Memory B cell (primary cell): ENCODE measurements around the gene MRPL40.
A peak's percentile ranks its signal among the peaks of the same experiment; 100 is the strongest.

Source experiments
- ATAC-seq: fragments of 150-1000 bp; cut with Tn5 transposase; 2 replicates; pipeline ENCODE4 v1.10.0; 2021; ENCODE audit warnings: low read depth, mild to moderate bottlenecking, moderate library complexity
- DNase-seq, 2 donors: peaks; one replicate each; pipeline ENCODE4 v3.0.0; 2022; ENCODE audit warnings: low spot score in 2 of 2
- H3K27ac Mint-ChIP-seq: one replicate; pipeline ENCODE4 v1.8.0; 2022; ENCODE audit warnings: mild to moderate bottlenecking, moderate library complexity, mixed read lengths
- H3K27me3 Mint-ChIP-seq: one replicate; pipeline ENCODE4 v1.8.0; 2022; ENCODE audit warnings: mixed read lengths
- H3K36me3 Mint-ChIP-seq: one replicate; pipeline ENCODE4 v1.8.0; 2022; ENCODE audit warnings: mild to moderate bottlenecking, mixed read lengths
- H3K4me1 Mint-ChIP-seq: one replicate; pipeline ENCODE4 v1.8.0; 2022; ENCODE audit warnings: mixed read lengths
- H3K4me3 Mint-ChIP-seq: one replicate; pipeline ENCODE4 v1.8.0; 2022; ENCODE audit warnings: mild to moderate bottlenecking, moderate library complexity, mixed read lengths
- H3K9me3 Mint-ChIP-seq: one replicate; pipeline ENCODE4 v1.8.0; 2022; ENCODE audit warnings: mixed read lengths

Gene MRPL40

GRCh38 chr22:19454156-19454555, 21.8 kb downstream of the MRPL40 start:
- Mint-ChIP-seq H3K9me3 (no peaks in the 10 kb centered on the region), H3K27me3 (no peaks in the 10 kb centered on the region), H3K36me3 (peaks cover 32% of the 10 kb centered on the region), H3K4me1 (no peaks in the 10 kb centered on the region), H3K27ac (no peak overlapping the region), H3K4me3 (no peak overlapping the region)
- ATAC-seq: no peak
- no peak for DNase-seq

- DNase-seq (no peak), ATAC-seq (no peak)
- Mint-ChIP-seq H3K4me3 (no peak overlapping the region), H3K27me3 (no peaks in the 10 kb centered on the region), H3K4me1 (no peaks in the 10 kb centered on the region), H3K36me3 (peaks cover 32% of the 10 kb centered on the region), H3K9me3 (no peaks in the 10 kb centered on the region), H3K27ac (no peak overlapping the region)
These were observed 22.7 kb downstream of the MRPL40 start for GRCh38 chr22:19455033-19455432.

- Mint-ChIP-seq H3K4me3 (no peak overlapping the region), H3K9me3 (no peaks in the 10 kb centered on the region), H3K4me1 (no peaks in the 10 kb centered on the region), H3K27me3 (no peaks in the 10 kb centered on the region), H3K27ac (no peak overlapping the region), H3K36me3 (peaks cover 34% of the 10 kb centered on the region)
- DNase-seq (no peak), ATAC-seq (no peak)
These were observed 23.4 kb downstream of the MRPL40 start for GRCh38 chr22:19455585-19456370.

GRCh38 chr22:19456541-19456940, 24.2 kb downstream of the MRPL40 start:
- Mint-ChIP-seq H3K27me3 (no peaks in the 10 kb centered on the region), H3K27ac (no peak overlapping the region), H3K4me1 (no peaks in the 10 kb centered on the region), H3K4me3 (no peak overlapping the region), H3K9me3 (no peaks in the 10 kb centered on the region), H3K36me3 (peaks cover 34% of the 10 kb centered on the region)
- ATAC-seq (no peak), DNase-seq (no peak)

GRCh38 chr22:19457828-19458428, 25.6 kb downstream of the MRPL40 start:
- Mint-ChIP-seq H3K36me3 (peaks cover 33% of the 10 kb centered on the region), H3K4me3 (no peak overlapping the region), H3K27ac (no peak overlapping the region), H3K27me3 (no peaks in the 10 kb centered on the region), H3K4me1 (no peaks in the 10 kb centered on the region), H3K9me3 (no peaks in the 10 kb centered on the region)
- ATAC-seq (no peak), DNase-seq (no peak)

GRCh38 chr22:19460036-19460435, 27.7 kb downstream of the MRPL40 start:
- H3K27me3 Mint-ChIP-seq: no peaks in the 10 kb centered on the region
- H3K4me3 Mint-ChIP-seq: no peak overlapping the region

GRCh38 chr22:19461506-19461905, 29.2 kb downstream of the MRPL40 start:
- Mint-ChIP-seq H3K27ac (no peak overlapping the region), H3K4me1 (no peaks in the 10 kb centered on the region), H3K36me3 (peaks cover 20% of the 10 kb centered on the region)

More at GRCh38 chr22:19460036-19460435, 27.7 kb downstream of the MRPL40 start:
- Mint-ChIP-seq H3K36me3 (peaks cover 20% of the 10 kb centered on the region), H3K27ac (no peak overlapping the region), H3K9me3 (no peaks in the 10 kb centered on the region), H3K4me1 (no peaks in the 10 kb centered on the region)
- ATAC-seq (no peak), DNase-seq (no peak)

GRCh38 chr22:19463008-19463407, 30.7 kb downstream of the MRPL40 start:
- Mint-ChIP-seq H3K36me3 (peaks cover 15% of the 10 kb centered on the region), H3K27ac (no peak overlapping the region)

More at GRCh38 chr22:19461506-19461905, 29.2 kb downstream of the MRPL40 start:
- Mint-ChIP-seq H3K27me3 (no peaks in the 10 kb centered on the region), H3K9me3 (no peaks in the 10 kb centered on the region), H3K4me3 (no peak overlapping the region)
- DNase-seq (no peak), ATAC-seq (no peak)

GRCh38 chr22:19463491-19464469, 31.4 kb downstream of the MRPL40 start:
- no peaks in the 10 kb centered on the region for H3K27me3 Mint-ChIP-seq
- ATAC-seq (no peak), DNase-seq (no peak)
- no peaks in the 10 kb centered on the region for H3K9me3 Mint-ChIP-seq
- H3K36me3 Mint-ChIP-seq: peaks cover 21% of the 10 kb centered on the region
- H3K4me1 Mint-ChIP-seq: no peaks in the 10 kb centered on the region
- H3K4me3 Mint-ChIP-seq: no peak overlapping the region
- H3K27ac Mint-ChIP-seq: no peak overlapping the region

More at GRCh38 chr22:19463008-19463407, 30.7 kb downstream of the MRPL40 start:
- no peak overlapping the region for H3K4me3 Mint-ChIP-seq
- ATAC-seq: no peak
- no peaks in the 10 kb centered on the region for H3K27me3 Mint-ChIP-seq
- H3K4me1 Mint-ChIP-seq: no peaks in the 10 kb centered on the region
- no peak for DNase-seq
- no peaks in the 10 kb centered on the region for H3K9me3 Mint-ChIP-seq

GRCh38 chr22:19464546-19464945, 32.2 kb downstream of the MRPL40 start:
- H3K9me3 Mint-ChIP-seq: no peaks in the 10 kb centered on the region
- DNase-seq (no peak), ATAC-seq (no peak)
- H3K36me3 Mint-ChIP-seq: peaks cover 26% of the 10 kb centered on the region
- no peaks in the 10 kb centered on the region for H3K27me3 Mint-ChIP-seq
- no peak overlapping the region for H3K4me3 Mint-ChIP-seq
- H3K27ac Mint-ChIP-seq: no peak overlapping the region
- H3K4me1 Mint-ChIP-seq: no peaks in the 10 kb centered on the region

- DNase-seq (no peak), ATAC-seq (no peak)
- Mint-ChIP-seq H3K9me3 (no peaks in the 10 kb centered on the region), H3K27ac (peak overlapping the region; percentile 45), H3K4me3 (no peak overlapping the region), H3K4me1 (peaks cover 2% of the 10 kb centered on the region), H3K36me3 (peaks cover 29% of the 10 kb centered on the region), H3K27me3 (no peaks in the 10 kb centered on the region)
These were observed 32.6 kb downstream of the MRPL40 start for GRCh38 chr22:19464975-19465374.

- no peak for ATAC-seq
- Mint-ChIP-seq H3K36me3 (peaks cover 28% of the 10 kb centered on the region), H3K4me3 (no peak overlapping the region), H3K4me1 (peaks cover 3% of the 10 kb centered on the region), H3K9me3 (no peaks in the 10 kb centered on the region), H3K27me3 (no peaks in the 10 kb centered on the region), H3K27ac (no peak overlapping the region)
- DNase-seq: no peak
These were observed 33.9 kb downstream of the MRPL40 start for GRCh38 chr22:19466126-19466716.

- Mint-ChIP-seq H3K27me3 (no peaks in the 10 kb centered on the region), H3K27ac (no peak overlapping the region), H3K4me3 (no peak overlapping the region), H3K9me3 (no peaks in the 10 kb centered on the region), H3K4me1 (peaks cover 3% of the 10 kb centered on the region), H3K36me3 (peaks cover 31% of the 10 kb centered on the region)
- ATAC-seq: no peak
- DNase-seq: no peak
These were observed 34.8 kb downstream of the MRPL40 start for GRCh38 chr22:19466848-19467752.
